GM21526 (cell line): ENCODE results near the gene BLOC1S4.
A peak's percentile ranks its signal among the peaks of the same experiment; 100 is the strongest.
"Not testable (repeated sequence)": the region's sequence is repeated elsewhere in the genome, so short reads cannot be mapped to it uniquely, and the experiment has no call there.

ENCODE experiments used
- ATAC-seq: cut with Tn5 transposase; IDR thresholded peaks from one replicate; pipeline ENCODE4 v1.9.1; 2021; ENCODE audit warnings: moderate library complexity; ENCODE audit not compliant: unreplicated experiment, low FRiP score

BLOC1S4 gene

DNA sequence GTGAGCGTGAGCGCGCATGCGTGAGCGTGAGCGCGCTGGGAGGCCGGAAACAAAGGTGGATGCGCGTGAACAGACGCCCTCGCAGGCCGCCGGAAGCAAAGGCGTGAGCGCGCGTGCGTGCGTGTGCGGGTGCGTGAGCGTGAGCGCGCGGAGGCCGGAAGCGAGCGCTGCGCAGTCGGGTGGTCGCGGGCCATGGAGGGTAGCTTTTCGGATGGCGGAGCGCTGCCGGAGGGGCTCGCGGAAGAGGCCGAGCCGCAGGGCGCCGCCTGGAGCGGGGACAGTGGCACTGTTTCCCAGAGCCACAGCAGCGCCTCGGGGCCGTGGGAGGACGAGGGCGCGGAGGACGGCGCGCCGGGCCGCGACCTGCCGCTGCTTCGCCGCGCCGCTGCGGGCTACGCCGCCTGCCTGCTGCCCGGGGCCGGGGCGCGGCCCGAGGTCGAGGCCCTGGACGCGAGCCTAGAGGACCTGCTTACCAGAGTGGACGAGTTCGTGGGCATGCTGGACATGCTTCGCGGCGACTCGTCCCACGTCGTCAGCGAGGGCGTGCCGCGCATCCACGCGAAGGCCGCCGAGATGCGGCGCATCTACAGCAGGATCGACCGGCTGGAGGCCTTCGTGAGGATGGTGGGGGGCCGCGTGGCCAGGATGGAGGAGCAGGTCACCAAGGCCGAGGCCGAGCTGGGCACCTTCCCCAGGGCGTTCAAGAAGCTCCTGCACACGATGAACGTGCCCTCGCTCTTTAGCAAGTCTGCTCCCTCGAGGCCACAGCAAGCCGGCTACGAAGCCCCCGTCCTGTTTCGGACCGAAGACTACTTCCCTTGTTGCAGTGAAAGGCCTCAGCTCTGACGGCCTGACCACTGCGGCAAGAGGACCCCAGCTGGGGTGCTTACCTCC is at the start of gene BLOC1S4:
BLOC1S4 (plus strand) TSS at position 157 of the 894 bp plus-strand sequence; CDS start at position 193, 36 bp downstream.
- peak; percentile 76 for ATAC-seq

DNA sequence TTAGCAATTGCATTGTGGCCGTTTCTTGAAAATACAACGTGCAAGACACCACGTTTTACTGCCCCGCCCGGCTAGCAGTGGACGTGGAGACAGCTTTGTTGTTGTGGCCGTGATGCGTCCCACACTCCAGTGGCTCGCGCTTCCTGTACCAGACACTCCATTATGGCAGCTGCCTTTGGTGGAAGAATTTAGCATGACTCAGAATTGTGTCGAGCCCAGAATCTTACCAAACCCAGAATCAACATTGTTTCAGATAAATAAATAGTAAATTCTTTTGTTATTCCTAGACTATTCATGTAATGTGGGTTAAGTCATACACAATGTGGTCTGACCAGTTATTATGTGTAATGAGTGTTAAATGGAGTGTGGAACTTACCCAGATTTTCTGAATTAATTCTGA is 47.6 kb upstream of the BLOC1S4 start:
- no peak for ATAC-seq

- ATAC-seq = no peak
Measured at GRCh38 chr4:6671648-6672047, 44.3 kb upstream of the BLOC1S4 start.

DNA sequence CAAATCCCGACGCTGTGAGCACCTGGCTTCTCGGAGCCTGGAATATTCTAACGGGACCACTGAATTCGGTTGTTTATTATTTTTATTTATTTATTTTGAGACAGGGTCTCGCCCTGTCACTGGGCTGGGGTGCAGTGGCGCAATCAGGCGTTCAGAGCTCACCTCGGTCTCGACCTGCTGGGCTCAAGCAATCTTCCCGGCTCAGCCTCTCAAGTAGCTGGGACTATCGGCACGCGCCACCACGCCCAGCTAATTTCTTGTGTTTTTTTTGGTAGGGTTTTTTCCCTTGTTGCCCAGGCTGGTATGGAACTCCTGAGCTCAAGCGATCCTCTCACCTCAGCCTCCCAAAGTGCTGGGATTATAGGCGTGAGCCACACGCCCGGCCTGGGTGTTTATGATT is 43.8 kb upstream of the BLOC1S4 start:
- ATAC-seq = no peak

GRCh38 chr4:6672541-6673190 is 43.3 kb upstream of the BLOC1S4 start:
- ATAC-seq = not testable (repeated sequence)

DNA sequence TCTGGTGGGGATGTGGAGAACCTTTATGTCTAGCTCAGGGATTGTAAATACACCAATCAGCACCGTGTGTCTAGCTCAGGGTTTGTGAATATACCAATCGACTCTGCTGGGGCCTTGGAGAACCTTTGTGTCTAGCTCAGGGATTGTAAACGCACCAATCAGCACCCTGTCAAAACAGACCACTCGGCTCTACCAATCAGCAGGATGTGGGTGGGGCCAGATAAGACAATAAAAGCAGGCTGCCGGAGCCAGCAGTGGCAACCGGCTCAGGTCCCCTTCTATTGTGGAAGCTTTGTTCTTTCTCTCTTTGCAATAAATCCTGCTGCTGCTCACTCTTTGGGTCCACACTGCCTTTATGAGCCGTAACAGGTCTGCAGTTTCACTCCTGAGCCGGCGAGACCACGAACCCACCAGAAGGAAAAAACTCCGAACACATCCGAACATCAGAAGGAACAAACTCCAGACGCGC is 42.7 kb upstream of the BLOC1S4 start:
- not testable (repeated sequence) for ATAC-seq

GRCh38 chr4:6673660-6674499 is 42.1 kb upstream of the BLOC1S4 start:
- peak; percentile 67 for ATAC-seq

DNA sequence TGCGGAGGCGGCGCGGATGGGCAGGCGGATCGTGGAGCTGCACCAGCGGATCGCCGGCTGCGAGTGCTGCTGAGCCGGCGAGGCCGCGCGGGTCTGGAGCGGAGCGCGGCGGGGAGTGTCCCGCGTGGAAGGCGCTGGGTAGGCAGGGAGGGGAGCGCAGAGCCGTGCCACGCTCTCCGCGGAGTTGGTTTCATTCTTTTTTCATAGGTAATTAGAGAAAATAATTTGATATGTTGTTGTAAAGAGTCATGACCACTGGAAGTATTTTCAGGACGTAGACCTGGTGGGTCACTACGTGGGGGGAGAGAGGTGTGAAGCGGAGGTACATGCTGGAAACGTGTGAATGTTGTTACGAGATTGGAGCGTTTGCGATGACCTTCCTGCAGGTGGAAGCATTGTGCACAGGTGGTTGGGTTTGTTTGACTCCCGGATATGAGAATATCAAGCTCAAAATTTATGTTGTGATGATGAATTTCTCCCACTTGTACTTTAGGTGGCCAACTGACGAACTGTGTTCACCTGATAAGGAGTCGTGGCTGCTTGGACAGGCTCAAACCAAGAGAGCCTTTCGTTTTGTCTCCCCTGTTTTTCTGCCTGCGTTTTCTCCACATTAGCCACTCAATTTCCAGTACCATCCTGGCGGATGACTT is 41.3 kb upstream of the BLOC1S4 start:
- ATAC-seq = peak; percentile 37

DNA sequence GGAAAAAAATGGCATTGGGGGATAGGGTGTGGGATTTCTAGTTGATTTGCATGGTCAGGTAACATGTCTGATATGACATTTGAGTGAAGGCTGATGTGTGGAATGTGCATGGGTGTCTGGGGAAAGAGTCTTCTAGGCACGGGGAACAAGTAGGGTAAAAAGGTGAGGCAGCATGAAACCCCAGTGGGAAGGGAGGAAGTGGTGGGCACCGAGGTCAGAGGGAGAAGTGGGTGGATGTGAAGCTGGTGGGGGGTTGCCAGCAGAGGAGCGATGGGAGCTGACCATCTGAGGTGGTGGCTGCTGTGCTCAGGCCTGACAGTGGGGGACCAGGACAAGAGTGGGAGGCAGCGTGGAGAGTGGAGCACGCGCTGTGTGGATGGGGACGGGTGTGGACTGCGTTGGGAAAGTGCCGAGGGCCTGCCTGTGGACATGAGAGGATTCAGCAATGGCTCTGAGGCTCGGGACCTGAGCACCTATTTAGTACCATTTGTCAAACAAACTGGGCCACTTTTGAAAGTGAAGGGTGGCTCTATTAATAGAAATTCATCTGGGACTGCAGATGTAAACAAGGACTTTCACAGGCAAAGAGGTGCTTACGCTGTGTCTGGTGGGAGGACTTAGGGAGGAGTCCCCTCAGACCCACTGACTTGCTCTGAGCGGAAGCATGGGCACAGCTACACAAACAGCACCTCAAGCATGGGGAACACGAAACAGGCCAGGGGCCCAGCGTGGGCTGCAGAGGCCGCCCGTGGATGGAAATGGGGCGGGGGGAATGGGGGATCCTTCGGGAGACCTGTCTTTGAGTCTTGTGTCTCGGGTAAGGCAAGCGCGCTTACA is 39.0 kb upstream of the BLOC1S4 start:
- ATAC-seq = no peak

DNA sequence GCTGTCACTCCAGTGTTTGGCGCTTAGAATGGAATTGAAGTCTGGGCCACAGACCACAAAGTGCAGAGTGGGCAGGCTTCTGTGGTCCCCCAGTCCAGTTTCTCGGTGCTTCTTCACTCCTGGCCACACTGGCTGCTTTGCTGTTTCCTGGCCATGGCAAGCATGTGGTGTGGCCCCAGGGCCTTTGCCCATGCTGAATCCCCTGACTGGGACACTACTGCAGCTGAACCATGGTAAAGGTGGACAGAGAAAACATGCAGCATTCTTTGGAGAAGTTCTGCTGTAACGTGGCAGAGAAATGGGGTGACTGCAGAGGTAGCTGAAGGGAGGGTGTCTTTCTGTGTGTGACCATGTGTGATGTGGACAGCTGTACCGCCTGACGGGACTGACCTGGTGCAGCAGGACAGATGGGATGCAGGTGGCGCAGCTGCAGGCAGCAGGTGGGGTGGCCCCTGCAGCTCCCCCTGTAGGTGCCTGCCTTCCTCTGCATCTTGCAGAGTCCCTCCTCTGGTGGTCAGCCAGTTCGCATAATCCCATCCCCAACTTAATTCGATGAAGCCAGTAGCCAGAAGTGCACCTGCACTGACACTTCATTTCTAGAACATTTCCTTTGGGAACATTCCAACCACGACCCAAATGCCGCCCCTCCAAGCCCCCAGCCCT is 35.5 kb upstream of the BLOC1S4 start:
- ATAC-seq = no peak

DNA sequence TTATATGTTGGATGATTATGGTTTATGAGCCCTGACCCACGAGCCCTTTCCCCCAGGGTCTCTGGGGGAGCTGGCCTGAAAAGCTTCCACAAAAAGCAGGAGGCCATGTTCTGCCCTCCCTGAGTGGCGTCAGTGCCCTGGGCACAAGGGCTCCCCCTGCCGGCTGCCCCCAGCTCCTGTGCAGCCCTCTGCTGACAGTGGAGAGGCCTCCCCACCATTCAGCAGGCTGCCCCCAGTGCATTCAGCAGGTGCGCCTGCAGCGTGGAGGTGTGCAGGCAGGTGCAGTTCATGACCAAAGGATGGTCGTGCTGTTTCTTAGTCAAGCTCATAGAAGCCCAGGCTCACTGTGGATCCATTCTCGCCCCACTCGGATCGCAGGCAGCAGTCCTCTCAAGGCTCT is 34.8 kb upstream of the BLOC1S4 start:
- ATAC-seq = no peak

GRCh38 chr4:6682862-6683590 is 32.9 kb upstream of the BLOC1S4 start:
- ATAC-seq = no peak

- ATAC-seq = no peak
Measured at GRCh38 chr4:6684656-6685055, 31.3 kb upstream of the BLOC1S4 start.

GRCh38 chr4:6686104-6686787 is 29.7 kb upstream of the BLOC1S4 start:
- ATAC-seq = no peak

GRCh38 chr4:6687947-6688878 is 27.8 kb upstream of the BLOC1S4 start:
- ATAC-seq = no peak

DNA sequence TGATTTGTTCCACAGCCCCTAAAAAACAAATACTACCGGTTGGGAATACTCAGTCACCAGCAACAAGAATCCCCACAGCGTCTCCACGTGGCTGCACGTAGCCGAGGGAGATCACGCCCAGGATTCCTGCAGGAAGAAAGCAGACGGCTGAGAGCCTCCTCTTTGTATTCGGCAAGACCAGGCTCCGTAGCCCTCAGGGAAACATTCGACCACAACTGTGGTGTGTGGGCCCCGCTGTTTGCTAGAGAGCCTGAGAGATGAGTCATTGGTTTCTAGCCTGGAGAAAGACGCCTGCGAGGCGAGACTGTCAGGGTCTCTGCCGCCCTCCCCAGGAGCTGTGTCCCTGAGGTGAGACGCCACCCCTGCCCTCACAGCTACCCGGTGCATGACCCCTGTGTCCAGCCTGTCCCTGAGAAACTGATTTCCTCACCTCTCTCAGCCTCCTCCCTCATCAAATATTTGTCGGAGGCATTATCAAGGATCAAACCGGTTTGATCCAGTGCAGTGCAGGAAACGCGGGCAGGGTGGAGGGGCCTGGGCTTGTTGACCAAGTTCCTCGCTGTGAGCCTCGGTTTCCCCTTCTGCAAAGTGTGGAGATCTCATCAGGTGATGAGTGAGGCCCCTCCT is 27.0 kb upstream of the BLOC1S4 start:
- no peak for ATAC-seq
